Activated gamma-delta T cell treated with Interleukin-2 at 50 U/mL for 16 hours (primary cell): ENCODE measurements around the gene LRSAM1.

Experiments
- DNase-seq: peaks from one replicate; pipeline ENCODE4 v3.0.0-alpha.2; 2020

LRSAM1 gene

GRCh38 chr9:127519301-127520166 is 68.2 kb downstream of the LRSAM1 start:
- no peak for DNase-seq

GRCh38 chr9:127520941-127521918 is 69.9 kb downstream of the LRSAM1 start:
- DNase-seq = no peak

DNA sequence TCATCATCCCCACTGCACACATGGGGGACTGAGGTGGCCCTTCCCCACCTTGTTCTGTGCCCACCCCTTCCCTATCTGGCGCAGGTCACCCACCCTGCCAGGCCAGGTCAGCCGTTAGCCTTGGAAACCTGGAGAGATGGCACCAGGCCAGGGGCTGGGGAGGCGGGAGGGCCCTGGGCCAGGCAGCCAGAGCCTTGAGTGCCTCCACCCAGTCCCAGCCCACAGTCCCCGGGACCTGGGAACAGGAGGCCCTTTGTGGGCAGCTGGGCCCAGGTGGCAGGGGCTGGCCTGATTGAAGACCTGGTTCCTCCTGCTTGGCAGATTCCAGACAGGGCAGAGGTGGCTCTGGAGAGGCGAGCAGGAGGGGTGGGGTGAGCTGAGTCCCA is 70.6 kb downstream of the LRSAM1 start:
- DNase-seq = no peak

DNA sequence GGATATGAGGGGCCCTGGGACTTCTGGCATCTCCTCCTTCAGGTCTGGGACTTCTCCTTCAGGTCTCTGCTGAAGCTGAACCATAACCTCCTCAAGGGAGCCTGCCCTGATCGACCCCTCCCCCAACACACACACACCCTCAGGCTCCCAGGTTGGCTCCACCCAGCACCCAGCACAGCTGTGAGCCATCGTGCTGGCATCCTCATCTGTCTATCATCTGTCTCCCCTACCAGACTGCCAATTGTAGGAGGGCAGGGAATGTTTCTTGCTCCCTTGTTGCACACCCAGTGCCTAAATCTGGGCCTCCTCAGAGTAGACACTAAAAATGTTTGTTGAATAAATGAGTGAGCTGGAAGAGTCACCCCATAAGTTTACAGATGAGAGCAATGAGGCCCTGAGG is 71.4 kb downstream of the LRSAM1 start:
- no peak for DNase-seq

GRCh38 chr9:127523312-127523851 is 72.1 kb downstream of the LRSAM1 start:
- no peak for DNase-seq

GRCh38 chr9:127524373-127524772 is 73.1 kb downstream of the LRSAM1 start:
- no peak for DNase-seq

DNA sequence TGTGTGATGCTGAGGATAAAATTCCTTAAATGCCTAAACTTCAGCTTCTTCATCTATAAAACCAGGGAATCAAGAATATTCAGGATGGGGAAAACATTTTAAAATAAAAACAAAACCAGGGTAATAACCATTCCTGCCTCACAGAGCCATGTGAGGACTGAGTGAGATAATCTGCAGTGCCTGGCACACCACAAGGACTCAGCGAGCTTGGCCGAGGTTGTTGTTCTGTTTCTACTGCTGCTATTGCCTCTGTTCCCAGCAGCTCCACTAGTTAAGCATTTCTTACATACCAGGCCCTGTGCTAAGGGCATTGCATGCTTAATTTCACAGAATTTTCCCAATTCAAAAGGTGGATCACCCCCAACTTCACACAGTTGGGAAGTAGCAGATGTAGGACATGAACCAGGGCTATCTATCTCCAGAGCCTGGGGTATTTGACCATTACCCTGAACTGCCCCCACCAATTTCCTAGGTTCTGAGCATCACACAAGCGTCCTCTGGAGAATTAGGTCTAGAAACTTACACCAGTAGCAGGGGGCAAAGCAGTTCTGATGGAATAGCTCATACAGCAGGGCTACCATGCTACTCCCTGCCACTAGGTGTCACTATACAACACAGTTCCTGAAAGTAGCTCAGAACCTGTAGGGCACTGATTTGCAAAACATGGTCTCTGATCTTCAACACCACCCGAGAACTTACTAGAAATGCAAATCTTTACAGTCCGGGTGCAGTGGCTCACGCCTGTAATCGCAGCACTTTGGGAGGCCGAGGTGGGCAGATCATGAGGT is 74.3 kb downstream of the LRSAM1 start:
- DNase-seq = no peak

- DNase-seq = no peak
Observed at GRCh38 chr9:127526655-127527559, 75.6 kb downstream of the LRSAM1 start.

GRCh38 chr9:127527560-127528268 is 76.4 kb downstream of the LRSAM1 start:
- no peak for DNase-seq

DNA sequence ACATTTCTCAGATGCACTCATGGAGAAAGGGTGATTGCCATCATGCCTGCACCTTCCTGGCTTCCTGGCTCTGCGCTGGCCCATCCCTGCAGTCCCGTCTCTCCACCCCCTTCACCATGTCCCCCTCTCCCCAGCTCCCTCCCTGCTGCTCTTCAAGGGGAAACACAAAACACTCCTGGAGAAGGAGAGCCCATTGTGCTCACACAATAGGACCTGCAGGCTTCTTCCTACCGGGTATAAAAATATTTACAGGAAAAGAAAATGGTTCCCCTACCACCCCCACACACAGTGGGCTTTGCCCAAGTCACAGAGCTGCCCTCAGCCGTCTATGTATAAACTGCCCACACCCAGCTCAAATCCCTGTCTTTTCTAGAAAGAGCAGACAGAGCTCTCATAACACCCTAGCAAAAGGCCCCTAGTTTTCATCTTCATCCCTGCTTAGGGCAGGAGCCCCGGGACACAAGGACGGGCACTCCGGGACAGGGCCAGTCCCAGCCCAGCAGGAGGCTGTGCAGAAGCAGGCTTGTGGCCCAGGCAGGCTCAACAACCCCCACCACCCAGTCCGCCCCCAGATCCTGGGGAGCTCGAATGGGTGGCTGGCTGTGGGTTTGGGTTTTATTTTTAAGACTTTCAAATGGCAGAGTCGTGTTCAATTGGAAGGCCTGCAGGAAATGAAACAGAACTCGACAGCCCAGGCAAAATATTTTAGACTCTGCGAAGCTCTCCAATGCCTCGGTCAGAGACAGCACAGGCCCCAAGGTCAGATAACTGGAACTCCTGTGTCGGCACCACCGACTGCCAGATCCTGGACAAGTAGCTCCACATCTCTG is 77.3 kb downstream of the LRSAM1 start:
- no peak for DNase-seq

- DNase-seq = no peak
Observed at GRCh38 chr9:127529671-127530070, 78.4 kb downstream of the LRSAM1 start.

- DNase-seq = no peak
Observed at GRCh38 chr9:127530206-127530941, 79.1 kb downstream of the LRSAM1 start.

DNA sequence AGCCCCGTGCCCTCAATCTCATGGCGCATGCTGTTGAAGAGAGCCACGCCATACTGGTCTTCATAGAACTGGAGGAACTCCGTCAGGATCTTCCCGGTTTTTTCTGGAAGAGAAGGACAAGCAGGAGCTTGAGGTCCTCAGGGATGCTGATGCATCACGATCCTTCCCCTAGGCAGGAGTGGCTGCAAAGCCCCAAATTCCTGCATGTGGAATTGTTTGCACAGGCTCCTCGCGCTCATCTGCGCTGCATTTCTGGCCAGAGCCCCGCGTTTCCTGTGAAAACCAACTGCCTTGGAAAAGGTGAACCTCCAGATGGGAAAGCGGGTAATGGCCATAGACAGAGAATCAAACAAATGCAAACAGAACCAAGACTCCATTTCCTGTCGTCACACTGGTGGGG is 80.4 kb downstream of the LRSAM1 start:
- DNase-seq = no peak

- no peak for DNase-seq
Observed at GRCh38 chr9:127534250-127534906, 83.1 kb downstream of the LRSAM1 start.

DNA sequence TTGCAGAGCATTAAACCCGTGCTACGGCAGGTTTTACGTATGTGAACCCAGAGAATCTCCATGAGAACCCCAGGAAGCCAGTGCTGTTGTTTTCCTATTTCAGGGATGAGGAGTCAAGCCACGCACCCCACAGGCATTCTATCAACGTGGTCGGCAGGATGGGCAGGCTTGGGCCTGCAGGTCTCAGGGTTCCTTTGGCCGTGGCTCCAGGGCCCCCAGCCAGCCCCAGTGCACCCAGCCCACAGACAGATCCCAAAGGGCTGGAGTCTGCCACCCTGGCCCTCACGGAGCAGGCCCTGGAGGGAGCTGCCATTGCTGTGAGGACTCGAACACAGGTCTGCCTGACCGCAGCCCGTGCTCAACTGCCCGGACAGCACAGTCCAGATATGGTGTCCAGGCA is 83.6 kb downstream of the LRSAM1 start:
- no peak for DNase-seq

GRCh38 chr9:127535396-127535795 is 84.1 kb downstream of the LRSAM1 start:
- DNase-seq = no peak

DNA sequence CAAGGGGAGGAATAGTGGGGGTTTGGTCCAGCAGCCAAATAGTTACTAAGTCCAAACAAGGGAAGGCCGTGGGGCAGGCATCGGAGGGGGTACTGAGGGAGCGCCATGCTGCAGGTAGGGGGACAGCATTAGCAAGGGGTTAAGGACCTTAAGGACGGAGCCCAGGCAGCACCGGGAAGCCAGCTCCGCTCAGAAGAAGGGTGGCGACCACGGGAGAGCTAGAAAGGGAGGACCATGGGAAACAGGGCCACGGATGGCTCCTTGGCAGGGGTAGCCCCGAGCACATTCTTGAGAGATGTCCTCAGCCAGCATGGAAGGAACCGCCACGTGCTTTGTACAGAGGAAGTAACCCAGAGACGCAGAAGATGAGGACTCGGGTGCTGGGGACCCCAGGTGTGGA is 84.5 kb downstream of the LRSAM1 start:
- no peak for DNase-seq

GRCh38 chr9:127536499-127536898 is 85.2 kb downstream of the LRSAM1 start:
- DNase-seq = no peak

- DNase-seq = no peak
Observed at GRCh38 chr9:127537014-127537413, 85.7 kb downstream of the LRSAM1 start.
